Anterior cingulate cortex (tissue), 58 donors: Measurements from ENCODE around the gene ARHGAP24.
"Not testable (repeated sequence)": the region's sequence is repeated elsewhere in the genome, so short reads cannot be mapped to it uniquely, and the experiment has no call there.

Experiments
- DNase-seq, 58 donors: peaks; one replicate each; lab custom pipeline; 2025; lab: John Stamatoyannopoulos, UW

The ARHGAP24 gene

DNA sequence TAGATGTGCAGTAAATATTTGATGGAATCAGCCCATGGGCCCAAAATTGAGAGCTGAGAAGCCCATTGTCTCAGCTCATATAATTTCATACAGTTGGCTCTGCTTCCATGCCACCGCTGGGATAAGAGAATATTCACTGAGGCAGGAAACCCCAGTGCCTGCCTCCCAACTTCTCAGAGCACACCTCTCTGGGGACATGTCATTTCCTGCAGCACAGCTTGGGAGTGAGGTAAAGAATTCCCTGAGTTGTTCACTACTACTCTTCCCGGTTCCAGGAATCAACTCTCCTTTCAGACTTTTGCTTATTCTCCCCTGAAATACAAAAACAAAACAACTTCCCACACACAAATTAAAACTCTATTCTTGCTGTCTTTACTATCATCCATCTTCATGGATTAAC lies 495.6 kb downstream of the ARHGAP24 start:
- no peak for DNase-seq

DNA sequence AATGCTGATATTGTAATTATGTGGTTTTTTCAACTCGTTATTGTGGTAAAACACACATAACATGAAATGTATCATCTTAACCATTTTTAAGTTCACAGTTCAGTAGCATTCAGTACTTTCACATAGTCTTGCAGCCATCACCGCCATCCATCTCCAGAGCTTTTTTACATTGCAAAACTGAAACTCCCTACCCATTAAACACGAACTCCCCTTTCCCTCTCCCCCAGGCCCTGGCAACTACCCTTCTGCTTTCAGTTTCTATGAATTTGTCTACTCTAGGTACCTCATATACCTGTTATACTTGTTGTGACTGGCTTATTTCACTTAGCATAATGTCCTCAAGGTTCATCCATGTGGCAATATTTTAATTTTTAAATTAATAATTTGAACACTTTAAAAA lies 504.3 kb downstream of the ARHGAP24 start:
- DNase-seq: no peak

- DNase-seq: no peak
Measured at GRCh38 chr4:85986266-85986665, 511.3 kb downstream of the ARHGAP24 start.

DNA sequence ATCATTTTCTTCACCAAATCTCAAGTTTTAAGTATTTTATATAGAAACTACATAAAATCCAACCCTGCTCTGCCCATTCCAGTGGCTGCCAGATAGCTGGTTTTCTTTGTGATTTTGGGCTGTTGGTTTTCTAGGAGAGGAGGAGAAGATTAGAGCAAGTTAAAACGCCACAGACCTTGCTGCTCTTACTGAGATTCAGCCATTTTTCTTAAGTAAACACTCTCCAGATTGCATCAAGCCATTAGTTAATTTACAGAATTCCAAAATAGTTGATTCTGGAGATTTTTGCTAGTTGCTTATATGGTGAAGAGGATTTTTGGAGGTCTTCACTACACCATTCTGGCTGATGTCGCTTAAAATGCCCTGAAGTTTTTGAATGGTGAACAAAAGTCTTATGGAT lies 518.7 kb downstream of the ARHGAP24 start:
- no peak for DNase-seq

- DNase-seq: no peak
Measured at GRCh38 chr4:85994576-85994975, 519.6 kb downstream of the ARHGAP24 start.

DNA sequence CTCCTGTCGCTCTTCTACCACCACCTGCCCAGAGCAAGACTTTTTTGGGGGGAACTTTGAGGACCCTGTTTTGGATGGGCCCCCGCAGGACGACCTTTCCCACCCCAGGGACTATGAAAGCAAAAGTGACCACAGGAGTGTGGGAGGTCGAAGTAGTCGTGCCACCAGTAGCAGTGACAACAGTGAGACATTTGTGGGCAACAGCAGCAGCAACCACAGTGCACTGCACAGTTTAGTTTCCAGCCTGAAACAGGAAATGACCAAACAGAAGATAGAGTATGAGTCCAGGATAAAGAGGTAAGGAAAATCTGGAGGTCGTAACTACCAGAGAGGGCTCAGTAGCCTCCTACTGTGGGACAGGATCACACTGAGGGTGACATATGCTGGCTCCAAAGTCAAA lies 520.4 kb downstream of the ARHGAP24 start:
- DNase-seq: no peak

DNA sequence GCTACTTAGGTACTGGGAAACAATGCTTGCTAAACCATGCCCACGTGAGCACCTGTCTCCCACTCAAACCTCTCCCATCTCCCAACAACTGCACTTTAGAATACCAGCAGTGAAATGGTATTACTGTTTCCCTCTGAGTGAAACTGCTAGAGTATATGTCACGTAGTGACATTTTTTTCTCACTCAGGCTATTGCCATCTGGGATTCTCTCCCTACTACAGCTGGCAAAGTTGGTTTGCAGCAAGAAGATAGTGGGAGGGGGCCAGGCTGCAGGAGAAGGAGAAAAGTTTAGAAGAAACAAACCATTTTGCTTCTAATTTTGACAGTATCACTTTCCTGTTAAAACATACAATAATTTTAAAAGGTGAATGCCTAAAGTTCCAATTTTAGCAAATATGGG lies 526.6 kb downstream of the ARHGAP24 start:
- DNase-seq: no peak

DNA sequence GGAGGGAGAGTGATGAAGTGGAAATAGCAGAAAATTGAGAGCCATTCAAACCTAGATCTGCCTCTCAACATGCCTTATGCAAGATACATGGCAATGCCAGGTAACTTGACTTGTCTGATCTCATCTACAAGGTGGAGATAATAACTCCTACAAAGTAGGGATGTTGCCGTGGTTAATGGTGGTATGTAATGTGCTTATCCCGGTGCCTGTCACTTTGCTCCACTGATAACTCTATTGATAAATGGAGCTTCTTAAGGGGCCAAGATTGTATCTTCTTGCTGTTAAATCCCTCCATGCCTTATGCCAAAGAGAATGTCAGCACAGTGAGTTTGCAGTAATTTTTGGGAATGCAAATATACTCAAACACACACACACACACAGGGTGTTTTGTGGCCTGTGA lies 529.1 kb downstream of the ARHGAP24 start:
- no peak for DNase-seq

DNA sequence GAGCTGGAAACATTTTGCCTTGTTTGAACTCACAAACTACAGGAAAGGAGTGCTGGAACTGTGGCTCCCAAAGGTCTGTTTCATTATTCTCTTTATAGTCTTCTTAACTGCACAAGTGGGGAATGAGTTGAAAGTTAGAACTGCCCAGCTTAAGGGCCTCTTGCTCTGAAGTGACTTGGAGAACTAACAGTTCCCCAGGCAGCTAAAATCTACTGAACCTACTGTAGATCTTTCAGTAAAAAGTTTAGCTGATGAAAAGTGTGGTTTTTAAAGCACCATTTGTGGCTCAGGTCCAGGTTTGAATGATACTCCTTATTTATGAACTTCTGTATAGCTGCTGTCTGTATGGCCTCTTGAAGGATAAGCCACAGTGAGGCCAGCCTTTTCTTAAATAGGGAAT lies 531.1 kb downstream of the ARHGAP24 start:
- DNase-seq: no peak

GRCh38 chr4:86007042-86007441 lies 532.1 kb downstream of the ARHGAP24 start:
- peak in 6 of 58 donors; percentile 5 to 55 (median 12) for DNase-seq

DNA sequence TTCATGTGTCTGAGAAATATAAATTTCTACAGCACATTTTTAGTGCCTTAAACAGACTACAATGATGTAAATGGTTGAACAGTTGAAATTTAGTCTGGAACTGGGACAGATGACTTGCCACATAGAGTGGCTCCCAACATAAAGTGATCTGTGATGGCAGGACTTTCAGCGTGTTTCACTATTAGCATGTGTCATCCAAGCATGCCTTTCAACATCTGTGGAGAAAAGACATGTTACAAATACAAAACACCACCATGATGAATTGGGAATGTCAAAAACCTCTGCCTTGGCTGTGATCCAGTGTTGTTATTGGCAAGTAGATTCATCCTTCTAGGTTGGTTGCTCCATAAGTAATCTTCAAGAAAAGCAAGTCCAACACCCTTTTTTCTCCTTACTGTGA lies 536.2 kb downstream of the ARHGAP24 start:
- no peak for DNase-seq

GRCh38 chr4:86013621-86014020 lies 538.7 kb downstream of the ARHGAP24 start:
- DNase-seq: no peak

DNA sequence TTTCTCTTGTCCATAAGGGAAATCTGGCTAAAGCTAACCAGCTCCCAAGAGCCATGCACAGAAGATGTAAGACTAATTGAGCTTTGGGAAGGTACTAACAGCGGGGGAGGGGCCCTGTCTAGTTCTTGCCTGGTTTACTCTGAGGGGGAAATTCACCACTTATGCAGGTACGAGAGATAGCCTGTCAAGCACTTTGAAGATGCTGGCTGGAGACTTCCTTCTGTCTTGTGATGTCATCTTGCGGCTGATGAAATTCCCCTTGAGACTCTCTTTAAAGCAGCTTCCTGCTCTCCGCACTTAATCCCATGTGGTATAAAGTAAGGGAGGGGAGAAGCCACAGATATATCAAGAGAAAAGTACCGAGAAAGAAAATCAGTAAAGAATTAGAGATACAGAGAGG lies 539.6 kb downstream of the ARHGAP24 start:
- DNase-seq: no peak

DNA sequence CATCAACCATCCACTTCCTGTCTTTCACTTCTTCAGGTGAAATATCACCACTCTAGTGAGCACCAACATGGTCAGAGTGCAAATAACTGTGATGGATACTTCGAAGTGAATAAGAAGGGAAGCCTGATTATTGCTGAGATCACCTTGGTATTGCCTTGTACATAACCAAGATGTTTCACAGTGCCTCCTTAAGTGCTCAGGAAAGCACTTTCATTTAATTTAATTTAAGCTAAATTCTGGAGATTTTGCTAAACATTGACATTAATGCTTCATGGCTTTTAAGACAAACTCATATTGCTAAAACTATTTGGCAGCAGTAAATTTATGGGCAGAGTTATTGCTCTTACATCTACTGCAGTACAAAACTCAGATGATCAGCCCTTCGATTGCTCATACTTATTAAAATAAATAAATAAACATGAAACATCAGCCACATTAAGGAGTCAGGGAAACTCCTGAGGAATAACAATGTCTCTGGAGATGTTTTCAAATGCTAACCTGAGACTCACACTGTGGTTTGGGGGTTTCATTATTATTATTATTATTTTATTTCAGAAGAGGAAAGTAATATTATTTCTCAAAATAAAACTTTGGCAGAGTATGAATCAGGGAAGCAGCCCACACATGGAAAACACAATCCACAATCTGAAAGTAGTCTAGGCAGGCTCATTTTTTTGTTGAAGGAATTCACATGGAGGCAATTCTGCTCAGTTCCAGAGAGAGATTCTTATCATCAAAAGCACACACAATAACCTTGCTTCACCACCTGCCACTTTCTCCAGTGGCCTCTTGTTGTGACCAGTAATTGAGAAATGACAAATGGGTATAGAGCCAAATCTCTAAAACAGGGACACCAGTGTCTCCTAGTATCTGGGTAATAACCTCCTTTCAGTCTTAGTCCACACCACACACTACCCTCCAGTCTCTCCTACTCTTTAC lies 540.7 kb downstream of the ARHGAP24 start:
- no peak for DNase-seq

- DNase-seq: no peak
Measured at GRCh38 chr4:86019362-86019761, 544.4 kb downstream of the ARHGAP24 start.

DNA sequence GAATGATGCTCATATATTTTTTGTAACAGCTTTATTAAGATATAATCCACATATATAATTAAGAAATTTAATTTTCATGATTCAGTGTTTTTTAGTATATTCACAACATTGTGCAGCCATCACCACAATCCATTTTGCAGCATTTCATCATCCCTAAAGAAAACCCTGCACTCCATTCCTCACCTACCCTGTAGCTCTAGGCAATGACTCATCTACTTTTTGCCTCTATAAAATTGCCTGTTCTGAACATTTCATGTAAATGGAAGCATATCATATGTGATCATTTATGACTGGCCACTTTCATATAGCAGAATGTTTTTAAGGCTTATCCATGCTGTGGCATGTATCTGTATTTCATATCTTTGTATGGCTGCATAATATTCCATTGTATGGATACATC lies 545.0 kb downstream of the ARHGAP24 start:
- DNase-seq: no peak

DNA sequence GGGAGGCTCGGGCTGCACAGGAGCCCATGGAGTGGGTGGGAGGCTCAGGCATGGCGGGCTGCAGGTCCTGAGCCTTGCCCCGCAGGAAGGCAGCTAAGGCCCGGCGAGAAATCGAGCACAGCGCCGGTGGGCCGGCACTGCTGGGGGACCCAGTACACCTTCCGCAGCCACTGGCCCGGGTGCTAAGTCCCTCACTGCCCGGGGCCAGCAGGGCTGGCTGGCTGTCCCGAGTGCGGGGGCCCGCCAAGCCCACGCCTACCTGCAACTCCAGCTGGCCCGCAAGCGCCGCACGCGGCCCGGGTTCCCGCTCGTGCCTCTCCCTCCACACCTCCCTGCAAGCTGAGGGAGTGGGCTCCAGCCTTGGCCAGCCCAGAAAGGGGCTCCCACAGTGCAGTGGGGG lies 546.7 kb downstream of the ARHGAP24 start:
- not testable (repeated sequence) for DNase-seq

DNA sequence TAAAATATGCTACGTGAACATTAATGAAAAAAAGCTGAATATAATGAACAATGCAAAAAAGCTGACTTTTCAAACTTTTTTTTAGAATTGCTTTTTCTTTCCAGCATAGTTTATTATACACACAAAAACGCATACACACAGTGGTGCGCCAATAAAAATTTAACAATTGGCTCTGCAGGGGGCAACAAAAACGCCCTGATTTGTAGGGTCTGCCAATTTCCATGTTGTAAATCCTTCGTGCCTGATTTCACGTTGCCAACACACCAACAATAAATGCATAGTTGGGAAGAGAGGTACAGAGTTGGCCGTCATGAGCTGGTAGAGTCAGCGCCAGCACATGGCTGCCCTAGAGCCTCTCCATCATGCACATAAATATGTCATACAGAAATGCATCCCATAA lies 551.8 kb downstream of the ARHGAP24 start:
- no peak for DNase-seq

- DNase-seq: no peak
Measured at GRCh38 chr4:86031927-86032326, 557.0 kb downstream of the ARHGAP24 start.

DNA sequence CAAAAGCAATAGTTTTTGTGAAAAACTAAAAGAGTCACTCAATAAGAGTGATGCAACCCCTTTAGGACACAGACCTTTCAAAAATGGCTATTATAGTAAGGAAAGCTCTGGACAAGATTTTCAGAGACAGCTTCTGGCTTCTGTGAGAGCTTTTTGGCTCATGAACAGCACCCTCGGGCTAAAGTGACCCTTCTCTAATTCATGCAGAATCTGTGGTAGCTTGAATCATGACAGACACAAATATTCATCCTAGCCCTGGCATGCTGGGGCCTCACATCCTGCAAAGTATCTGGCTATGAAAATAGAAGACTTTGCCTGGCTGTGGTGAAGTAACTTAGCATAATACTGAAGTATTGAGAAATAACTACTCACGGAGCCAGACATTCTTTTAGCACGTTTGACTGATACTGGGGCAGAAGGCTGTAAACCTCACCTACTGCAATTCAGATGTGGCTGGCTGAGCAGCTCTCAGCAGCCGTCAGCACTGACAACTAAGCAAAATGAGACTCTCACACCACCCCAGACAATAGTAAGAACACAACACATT lies 557.6 kb downstream of the ARHGAP24 start:
- peak in 3 of 58 donors; percentile 13 to 43 (median 19) for DNase-seq

- peak in 27 of 58 donors; percentile 3 to 52 (median 13) for DNase-seq
Measured at GRCh38 chr4:86033171-86033570, 558.2 kb downstream of the ARHGAP24 start.

GRCh38 chr4:86034616-86035015 lies 559.7 kb downstream of the ARHGAP24 start:
- DNase-seq: no peak
